22Rv1 (cell line): Measurements from ENCODE around the gene NPHP4.

Experiments
- ZFX ChIP-seq: fragments of 450-650 bp; IDR thresholded peaks from 2 replicates; pipeline ENCODE4 v1.6.1; 2017; ENCODE audit warnings: antibody characterized with exemption, borderline replicate concordance
- TF ChIP-seq, protein P1 (sequence below): fragments of 450-650 bp; IDR thresholded peaks from 2 replicates; pipeline ENCODE4 v1.5.1; 2017; ENCODE audit warnings: mild to moderate bottlenecking

DNA sequence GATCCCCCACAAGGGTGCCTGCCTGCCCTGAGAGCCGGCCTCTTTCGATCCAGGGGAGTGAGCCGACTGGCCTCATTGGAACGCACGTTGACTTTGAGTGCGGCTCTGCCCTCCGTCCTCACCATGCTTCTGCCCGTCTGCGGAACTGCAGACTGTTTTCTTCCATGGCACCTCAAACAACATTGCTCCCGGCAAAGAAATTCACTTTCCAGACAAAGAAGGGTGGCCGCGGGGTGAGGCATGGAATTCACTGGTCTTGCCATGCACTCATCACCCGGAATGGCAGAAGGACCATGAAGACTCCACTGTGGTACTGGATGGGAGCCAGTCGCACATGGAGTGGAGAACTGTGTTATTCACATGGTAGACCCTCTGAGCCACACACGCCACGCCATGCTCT, 169.5 kb downstream of the NPHP4 start:
- TF ChIP-seq, protein P1, sequence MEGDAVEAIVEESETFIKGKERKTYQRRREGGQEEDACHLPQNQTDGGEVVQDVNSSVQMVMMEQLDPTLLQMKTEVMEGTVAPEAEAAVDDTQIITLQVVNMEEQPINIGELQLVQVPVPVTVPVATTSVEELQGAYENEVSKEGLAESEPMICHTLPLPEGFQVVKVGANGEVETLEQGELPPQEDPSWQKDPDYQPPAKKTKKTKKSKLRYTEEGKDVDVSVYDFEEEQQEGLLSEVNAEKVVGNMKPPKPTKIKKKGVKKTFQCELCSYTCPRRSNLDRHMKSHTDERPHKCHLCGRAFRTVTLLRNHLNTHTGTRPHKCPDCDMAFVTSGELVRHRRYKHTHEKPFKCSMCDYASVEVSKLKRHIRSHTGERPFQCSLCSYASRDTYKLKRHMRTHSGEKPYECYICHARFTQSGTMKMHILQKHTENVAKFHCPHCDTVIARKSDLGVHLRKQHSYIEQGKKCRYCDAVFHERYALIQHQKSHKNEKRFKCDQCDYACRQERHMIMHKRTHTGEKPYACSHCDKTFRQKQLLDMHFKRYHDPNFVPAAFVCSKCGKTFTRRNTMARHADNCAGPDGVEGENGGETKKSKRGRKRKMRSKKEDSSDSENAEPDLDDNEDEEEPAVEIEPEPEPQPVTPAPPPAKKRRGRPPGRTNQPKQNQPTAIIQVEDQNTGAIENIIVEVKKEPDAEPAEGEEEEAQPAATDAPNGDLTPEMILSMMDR = no peak
- TF ChIP-seq ZFX = no peak
